HEK293 (cell line): Measurements from ENCODE around the gene PPP1R3F.
"Not testable (repeated sequence)": the region's sequence is repeated elsewhere in the genome, so short reads cannot be mapped to it uniquely, and the experiment has no call there.

ENCODE experiments used
- GLI2 ChIP-seq: fragments of 450-650 bp; formaldehyde crosslinking; IDR thresholded peaks from 2 replicates; pipeline ENCODE4; 2017; ENCODE audit warnings: missing biosample characterization, missing genetic modification characterization, low read depth, borderline replicate concordance
- KLF7 ChIP-seq: fragments of 450-650 bp; formaldehyde crosslinking; IDR thresholded peaks from 2 replicates; pipeline ENCODE4 v1.5.1; 2016; ENCODE audit warnings: missing biosample characterization, missing genetic modification characterization, borderline replicate concordance
- TRIM28 ChIP-seq: IDR thresholded peaks from 2 replicates; pipeline ENCODE4 v1.6.1; 2011; ENCODE audit warnings: low read length, control low read depth, borderline replicate concordance
- ZNF138 ChIP-seq: fragments of 450-650 bp; formaldehyde crosslinking; IDR thresholded peaks from 2 replicates; pipeline ENCODE4 v1.5.1; 2016; ENCODE audit warnings: missing biosample characterization, missing genetic modification characterization, borderline replicate concordance
- ZNF266 ChIP-seq: fragments of 450-650 bp; formaldehyde crosslinking; IDR thresholded peaks from 2 replicates; pipeline ENCODE4 v1.5.1; 2016; ENCODE audit warnings: missing biosample characterization, missing genetic modification characterization, low read depth
- ZNF561 ChIP-seq: fragments of 450-650 bp; IDR thresholded peaks from 2 replicates; pipeline ENCODE4 v1.5.1; 2018; ENCODE audit warnings: missing biosample characterization, missing genetic modification characterization, borderline replicate concordance
- ZNF629 ChIP-seq: fragments of 450-650 bp; formaldehyde crosslinking; IDR thresholded peaks from 2 replicates; pipeline ENCODE4 v1.5.1; 2017; ENCODE audit warnings: missing biosample characterization, missing genetic modification characterization
- ZNF639 ChIP-seq: fragments of 450-650 bp; formaldehyde crosslinking; IDR thresholded peaks from 2 replicates; pipeline ENCODE4 v1.5.1; 2016; ENCODE audit warnings: missing biosample characterization, missing genetic modification characterization
- ZNF670 ChIP-seq: fragments of 450-650 bp; formaldehyde crosslinking; IDR thresholded peaks from 2 replicates; pipeline ENCODE4 v1.5.1; 2016; ENCODE audit warnings: missing biosample characterization, missing genetic modification characterization, low read depth
- TF ChIP-seq, protein P1 (sequence below): fragments of 450-650 bp; formaldehyde crosslinking; IDR thresholded peaks from 2 replicates; pipeline ENCODE4 v1.5.1; 2016; ENCODE audit warnings: missing biosample characterization, missing genetic modification characterization
- TF ChIP-seq, protein P2 (sequence below): fragments of 450-650 bp; formaldehyde crosslinking; IDR thresholded peaks from 2 replicates; pipeline ENCODE4 v1.5.1; 2016; ENCODE audit warnings: missing biosample characterization, missing genetic modification characterization

GRCh38 chrX:49330421-49330820 lies 60.8 kb downstream of the PPP1R3F start:
- TF ChIP-seq, protein P1, sequence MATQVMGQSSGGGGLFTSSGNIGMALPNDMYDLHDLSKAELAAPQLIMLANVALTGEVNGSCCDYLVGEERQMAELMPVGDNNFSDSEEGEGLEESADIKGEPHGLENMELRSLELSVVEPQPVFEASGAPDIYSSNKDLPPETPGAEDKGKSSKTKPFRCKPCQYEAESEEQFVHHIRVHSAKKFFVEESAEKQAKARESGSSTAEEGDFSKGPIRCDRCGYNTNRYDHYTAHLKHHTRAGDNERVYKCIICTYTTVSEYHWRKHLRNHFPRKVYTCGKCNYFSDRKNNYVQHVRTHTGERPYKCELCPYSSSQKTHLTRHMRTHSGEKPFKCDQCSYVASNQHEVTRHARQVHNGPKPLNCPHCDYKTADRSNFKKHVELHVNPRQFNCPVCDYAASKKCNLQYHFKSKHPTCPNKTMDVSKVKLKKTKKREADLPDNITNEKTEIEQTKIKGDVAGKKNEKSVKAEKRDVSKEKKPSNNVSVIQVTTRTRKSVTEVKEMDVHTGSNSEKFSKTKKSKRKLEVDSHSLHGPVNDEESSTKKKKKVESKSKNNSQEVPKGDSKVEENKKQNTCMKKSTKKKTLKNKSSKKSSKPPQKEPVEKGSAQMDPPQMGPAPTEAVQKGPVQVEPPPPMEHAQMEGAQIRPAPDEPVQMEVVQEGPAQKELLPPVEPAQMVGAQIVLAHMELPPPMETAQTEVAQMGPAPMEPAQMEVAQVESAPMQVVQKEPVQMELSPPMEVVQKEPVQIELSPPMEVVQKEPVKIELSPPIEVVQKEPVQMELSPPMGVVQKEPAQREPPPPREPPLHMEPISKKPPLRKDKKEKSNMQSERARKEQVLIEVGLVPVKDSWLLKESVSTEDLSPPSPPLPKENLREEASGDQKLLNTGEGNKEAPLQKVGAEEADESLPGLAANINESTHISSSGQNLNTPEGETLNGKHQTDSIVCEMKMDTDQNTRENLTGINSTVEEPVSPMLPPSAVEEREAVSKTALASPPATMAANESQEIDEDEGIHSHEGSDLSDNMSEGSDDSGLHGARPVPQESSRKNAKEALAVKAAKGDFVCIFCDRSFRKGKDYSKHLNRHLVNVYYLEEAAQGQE, result not testable (repeated sequence)
- not testable (repeated sequence) for TF ChIP-seq ZNF670 (tag by site-specific recombination); KLF7 (tag by site-specific recombination); GLI2 (tag by site-specific recombination); ZNF639 (tag by site-specific recombination); ZNF629; ZNF266 (tag by site-specific recombination); ZNF138 (tag by site-specific recombination); TRIM28; ZNF561 (tag by site-specific recombination)
- TF ChIP-seq, protein P2, sequence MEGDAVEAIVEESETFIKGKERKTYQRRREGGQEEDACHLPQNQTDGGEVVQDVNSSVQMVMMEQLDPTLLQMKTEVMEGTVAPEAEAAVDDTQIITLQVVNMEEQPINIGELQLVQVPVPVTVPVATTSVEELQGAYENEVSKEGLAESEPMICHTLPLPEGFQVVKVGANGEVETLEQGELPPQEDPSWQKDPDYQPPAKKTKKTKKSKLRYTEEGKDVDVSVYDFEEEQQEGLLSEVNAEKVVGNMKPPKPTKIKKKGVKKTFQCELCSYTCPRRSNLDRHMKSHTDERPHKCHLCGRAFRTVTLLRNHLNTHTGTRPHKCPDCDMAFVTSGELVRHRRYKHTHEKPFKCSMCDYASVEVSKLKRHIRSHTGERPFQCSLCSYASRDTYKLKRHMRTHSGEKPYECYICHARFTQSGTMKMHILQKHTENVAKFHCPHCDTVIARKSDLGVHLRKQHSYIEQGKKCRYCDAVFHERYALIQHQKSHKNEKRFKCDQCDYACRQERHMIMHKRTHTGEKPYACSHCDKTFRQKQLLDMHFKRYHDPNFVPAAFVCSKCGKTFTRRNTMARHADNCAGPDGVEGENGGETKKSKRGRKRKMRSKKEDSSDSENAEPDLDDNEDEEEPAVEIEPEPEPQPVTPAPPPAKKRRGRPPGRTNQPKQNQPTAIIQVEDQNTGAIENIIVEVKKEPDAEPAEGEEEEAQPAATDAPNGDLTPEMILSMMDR (tag by site-specific recombination), result not testable (repeated sequence)
